ENCODE data around the gene LIG3. TPM values are rescaled to one million over a fixed set of nuclear protein-coding genes. Genes with fewer than 3 reads are reported as not detected.

The LIG3 gene
- total and polyA plus RNA-seq, 2 of the 13 experiments (the other 11 are each of a cell fraction or from before 2014, with no cell fraction given): 34.4 to 36.2 TPM

DNA sequence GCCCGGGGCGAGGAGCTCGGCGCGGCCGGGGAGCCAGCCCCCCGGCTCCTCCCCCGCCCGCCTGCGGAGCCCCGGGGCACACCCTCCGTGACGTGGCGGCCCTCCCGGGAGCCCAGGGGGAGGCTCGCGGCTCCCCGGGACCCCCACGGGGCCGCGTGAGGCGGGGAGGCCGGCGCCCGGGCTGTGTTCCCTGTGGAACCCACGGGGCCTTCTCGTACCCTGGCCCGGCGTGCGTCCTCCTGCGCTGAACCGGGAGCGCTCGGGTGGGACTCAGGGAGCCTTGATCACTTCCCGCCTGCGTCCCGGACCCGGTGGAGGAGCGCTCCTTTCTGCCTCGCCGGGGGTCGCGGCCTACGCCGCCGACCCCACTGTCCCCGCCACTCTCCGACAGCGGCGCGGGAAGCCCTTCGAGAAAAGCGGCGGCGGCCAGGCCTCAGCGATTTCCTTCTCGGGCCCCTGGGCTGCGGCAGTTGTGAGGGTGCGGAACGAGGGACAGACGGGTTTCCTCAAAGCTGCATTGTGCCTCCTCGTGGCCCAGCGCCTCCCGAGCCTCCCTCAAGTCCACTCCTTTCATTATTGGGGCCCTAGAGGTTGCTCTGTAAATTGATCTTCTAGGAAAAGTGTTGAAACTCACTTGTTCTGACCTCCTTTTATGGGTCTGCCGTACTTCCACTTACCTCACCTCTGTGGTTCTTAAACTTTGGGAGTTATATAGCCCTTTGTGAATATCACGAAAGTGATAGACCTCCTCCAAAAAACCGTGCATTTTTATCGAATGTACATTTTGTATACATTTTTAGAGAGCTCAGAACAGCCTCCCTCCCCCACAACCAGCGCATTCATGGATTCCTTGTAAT, 597 bp downstream of the LIG3 start (continued):
- TF ChIP-seq, protein P1, sequence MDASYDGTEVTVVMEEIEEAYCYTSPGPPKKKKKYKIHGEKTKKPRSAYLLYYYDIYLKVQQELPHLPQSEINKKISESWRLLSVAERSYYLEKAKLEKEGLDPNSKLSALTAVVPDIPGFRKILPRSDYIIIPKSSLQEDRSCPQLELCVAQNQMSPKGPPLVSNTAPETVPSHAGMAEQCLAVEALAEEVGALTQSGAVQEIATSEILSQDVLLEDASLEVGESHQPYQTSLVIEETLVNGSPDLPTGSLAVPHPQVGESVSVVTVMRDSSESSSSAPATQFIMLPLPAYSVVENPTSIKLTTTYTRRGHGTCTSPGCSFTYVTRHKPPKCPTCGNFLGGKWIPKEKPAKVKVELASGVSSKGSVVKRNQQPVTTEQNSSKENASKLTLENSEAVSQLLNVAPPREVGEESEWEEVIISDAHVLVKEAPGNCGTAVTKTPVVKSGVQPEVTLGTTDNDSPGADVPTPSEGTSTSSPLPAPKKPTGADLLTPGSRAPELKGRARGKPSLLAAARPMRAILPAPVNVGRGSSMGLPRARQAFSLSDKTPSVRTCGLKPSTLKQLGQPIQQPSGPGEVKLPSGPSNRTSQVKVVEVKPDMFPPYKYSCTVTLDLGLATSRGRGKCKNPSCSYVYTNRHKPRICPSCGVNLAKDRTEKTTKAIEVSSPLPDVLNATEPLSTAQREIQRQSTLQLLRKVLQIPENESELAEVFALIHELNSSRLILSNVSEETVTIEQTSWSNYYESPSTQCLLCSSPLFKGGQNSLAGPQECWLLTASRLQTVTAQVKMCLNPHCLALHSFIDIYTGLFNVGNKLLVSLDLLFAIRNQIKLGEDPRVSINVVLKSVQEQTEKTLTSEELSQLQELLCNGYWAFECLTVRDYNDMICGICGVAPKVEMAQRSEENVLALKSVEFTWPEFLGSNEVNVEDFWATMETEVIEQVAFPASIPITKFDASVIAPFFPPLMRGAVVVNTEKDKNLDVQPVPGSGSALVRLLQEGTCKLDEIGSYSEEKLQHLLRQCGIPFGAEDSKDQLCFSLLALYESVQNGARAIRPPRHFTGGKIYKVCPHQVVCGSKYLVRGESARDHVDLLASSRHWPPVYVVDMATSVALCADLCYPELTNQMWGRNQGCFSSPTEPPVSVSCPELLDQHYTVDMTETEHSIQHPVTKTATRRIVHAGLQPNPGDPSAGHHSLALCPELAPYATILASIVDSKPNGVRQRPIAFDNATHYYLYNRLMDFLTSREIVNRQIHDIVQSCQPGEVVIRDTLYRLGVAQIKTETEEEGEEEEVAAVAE (CRISPR knock-in tag; IDR thresholded peaks at IDR 0.05; ENCODE audit: borderline replicate concordance): no peak
- TF ChIP-seq KDM3A (CRISPR knock-in tag; IDR thresholded peaks at IDR 0.05; ENCODE audit: low read depth) (no peak), POGZ (CRISPR knock-in tag; IDR thresholded peaks at IDR 0.05) (no peak), TCF12 (IDR thresholded peaks at IDR 0.05) (no peak), TCF12 (CRISPR knock-in tag; IDR thresholded peaks at IDR 0.05) (no peak), ZNF841 (CRISPR knock-in tag; IDR thresholded peaks at IDR 0.05; ENCODE audit: borderline replicate concordance) (0 out of 2 replicates have a peak, but pooled peaks have one; percentile 31), HIVEP1 (CRISPR knock-in tag; IDR thresholded peaks at IDR 0.05) (no peak), NFKB2 (CRISPR knock-in tag; IDR thresholded peaks at IDR 0.05; ENCODE audit: borderline replicate concordance) (no peak), RNF2 (conservative IDR thresholded peaks at IDR 0.05; ENCODE audit: low read depth) (no peak), SRF (IDR thresholded peaks at IDR 0.05; ENCODE audit: low read depth, low read length) (peak; percentile 82), ZNF350 (CRISPR knock-in tag; IDR thresholded peaks at IDR 0.05; ENCODE audit: borderline replicate concordance, low read depth) (no peak), CREM (IDR thresholded peaks at IDR 0.05) (peak; percentile 29; the same call in 1 of the 2 replicates), CREM (CRISPR knock-in tag; IDR thresholded peaks at IDR 0.05) (no peak), ZNF282 (IDR thresholded peaks at IDR 0.05; ENCODE audit: partially characterized antibody) (no peak), ZNF431 (CRISPR knock-in tag; IDR thresholded peaks at IDR 0.05; ENCODE audit: borderline replicate concordance, low read depth) (no peak), SRSF4 (IDR thresholded peaks at IDR 0.05; ENCODE audit: low read depth, low read length, poor library complexity, severe bottlenecking) (no peak), ZNF773 (CRISPR knock-in tag; IDR thresholded peaks at IDR 0.05; ENCODE audit: borderline replicate concordance) (0 out of 2 replicates have a peak, but pooled peaks have one; percentile 12)
- TF ChIP-seq, protein P2, sequence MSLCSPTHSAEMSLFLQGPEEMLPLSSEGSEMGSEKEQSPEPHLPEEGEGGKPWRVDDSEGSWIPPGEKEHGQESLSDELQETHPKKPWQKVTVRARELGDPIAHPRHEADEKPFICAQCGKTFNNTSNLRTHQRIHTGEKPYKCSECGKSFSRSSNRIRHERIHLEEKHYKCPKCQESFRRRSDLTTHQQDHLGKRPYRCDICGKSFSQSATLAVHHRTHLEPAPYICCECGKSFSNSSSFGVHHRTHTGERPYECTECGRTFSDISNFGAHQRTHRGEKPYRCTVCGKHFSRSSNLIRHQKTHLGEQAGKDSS (CRISPR knock-in tag; IDR thresholded peaks at IDR 0.05; ENCODE audit: borderline replicate concordance, low read depth): peak; percentile 72; the same call in 1 of the 2 replicates
- TF ChIP-seq, protein P3, sequence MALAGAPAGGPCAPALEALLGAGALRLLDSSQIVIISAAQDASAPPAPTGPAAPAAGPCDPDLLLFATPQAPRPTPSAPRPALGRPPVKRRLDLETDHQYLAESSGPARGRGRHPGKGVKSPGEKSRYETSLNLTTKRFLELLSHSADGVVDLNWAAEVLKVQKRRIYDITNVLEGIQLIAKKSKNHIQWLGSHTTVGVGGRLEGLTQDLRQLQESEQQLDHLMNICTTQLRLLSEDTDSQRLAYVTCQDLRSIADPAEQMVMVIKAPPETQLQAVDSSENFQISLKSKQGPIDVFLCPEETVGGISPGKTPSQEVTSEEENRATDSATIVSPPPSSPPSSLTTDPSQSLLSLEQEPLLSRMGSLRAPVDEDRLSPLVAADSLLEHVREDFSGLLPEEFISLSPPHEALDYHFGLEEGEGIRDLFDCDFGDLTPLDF (CRISPR knock-in tag; IDR thresholded peaks at IDR 0.05): 0 out of 2 replicates have a peak, but pooled peaks have one; percentile 60
- TF ChIP-seq, protein P4, sequence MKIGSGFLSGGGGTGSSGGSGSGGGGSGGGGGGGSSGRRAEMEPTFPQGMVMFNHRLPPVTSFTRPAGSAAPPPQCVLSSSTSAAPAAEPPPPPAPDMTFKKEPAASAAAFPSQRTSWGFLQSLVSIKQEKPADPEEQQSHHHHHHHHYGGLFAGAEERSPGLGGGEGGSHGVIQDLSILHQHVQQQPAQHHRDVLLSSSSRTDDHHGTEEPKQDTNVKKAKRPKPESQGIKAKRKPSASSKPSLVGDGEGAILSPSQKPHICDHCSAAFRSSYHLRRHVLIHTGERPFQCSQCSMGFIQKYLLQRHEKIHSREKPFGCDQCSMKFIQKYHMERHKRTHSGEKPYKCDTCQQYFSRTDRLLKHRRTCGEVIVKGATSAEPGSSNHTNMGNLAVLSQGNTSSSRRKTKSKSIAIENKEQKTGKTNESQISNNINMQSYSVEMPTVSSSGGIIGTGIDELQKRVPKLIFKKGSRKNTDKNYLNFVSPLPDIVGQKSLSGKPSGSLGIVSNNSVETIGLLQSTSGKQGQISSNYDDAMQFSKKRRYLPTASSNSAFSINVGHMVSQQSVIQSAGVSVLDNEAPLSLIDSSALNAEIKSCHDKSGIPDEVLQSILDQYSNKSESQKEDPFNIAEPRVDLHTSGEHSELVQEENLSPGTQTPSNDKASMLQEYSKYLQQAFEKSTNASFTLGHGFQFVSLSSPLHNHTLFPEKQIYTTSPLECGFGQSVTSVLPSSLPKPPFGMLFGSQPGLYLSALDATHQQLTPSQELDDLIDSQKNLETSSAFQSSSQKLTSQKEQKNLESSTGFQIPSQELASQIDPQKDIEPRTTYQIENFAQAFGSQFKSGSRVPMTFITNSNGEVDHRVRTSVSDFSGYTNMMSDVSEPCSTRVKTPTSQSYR (CRISPR knock-in tag; IDR thresholded peaks at IDR 0.05; ENCODE audit: borderline replicate concordance): no peak

Measured in HepG2 (cell line).